GM13977 (cell line): ENCODE data around the gene CNTN1.
"Not testable (repeated sequence)": the region's sequence is repeated elsewhere in the genome, so short reads cannot be mapped to it uniquely, and the experiment has no call there.

Experiments used
- DNase-seq: peaks from one replicate; pipeline ENCODE4 v3.0.0; 2012; ENCODE audit warnings: low spot score
- in situ Hi-C: fragments of 300-500 bp; cut with MboI; formaldehyde crosslinking; loops from one replicate; pipeline ENCODE4 v1.12.0; 2022; ENCODE audit warnings: low sequenced_read_pairs, low pct_unique_long_range_greater_than_20kb, mixed read lengths, inconsistent platforms; ENCODE audit not compliant: unreplicated experiment
- TF ChIP-seq, protein P1 (sequence below): IDR thresholded peaks from 2 replicates; pipeline ENCODE4 v1.5.1; 2012; ENCODE audit warnings: mild to moderate bottlenecking, control low read depth; ENCODE audit not compliant: insufficient read depth; ENCODE audit errors: extremely low read depth, missing control alignments

The CNTN1 gene

DNA sequence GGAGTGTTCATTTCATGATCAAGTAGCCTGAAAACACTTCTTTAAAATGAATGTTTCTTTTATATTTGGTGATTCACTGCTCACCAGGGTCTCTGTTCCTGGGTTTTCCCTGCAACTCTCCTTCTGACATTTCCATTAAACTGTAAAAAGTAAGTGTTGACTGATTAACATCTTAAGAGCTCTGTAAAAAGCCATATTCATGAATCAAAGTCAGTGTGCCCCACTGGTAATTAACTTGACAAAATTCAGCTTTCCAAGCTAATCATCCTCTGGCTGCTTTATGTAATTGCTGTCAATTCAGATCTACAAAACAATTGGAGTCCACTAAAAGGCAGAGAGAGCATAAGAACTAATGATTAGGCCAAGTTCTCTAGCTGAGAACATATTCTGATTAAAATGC is 41.6 kb downstream of the CNTN1 start:
- in situ Hi-C loops = no loop called here
- TF ChIP-seq, protein P1, sequence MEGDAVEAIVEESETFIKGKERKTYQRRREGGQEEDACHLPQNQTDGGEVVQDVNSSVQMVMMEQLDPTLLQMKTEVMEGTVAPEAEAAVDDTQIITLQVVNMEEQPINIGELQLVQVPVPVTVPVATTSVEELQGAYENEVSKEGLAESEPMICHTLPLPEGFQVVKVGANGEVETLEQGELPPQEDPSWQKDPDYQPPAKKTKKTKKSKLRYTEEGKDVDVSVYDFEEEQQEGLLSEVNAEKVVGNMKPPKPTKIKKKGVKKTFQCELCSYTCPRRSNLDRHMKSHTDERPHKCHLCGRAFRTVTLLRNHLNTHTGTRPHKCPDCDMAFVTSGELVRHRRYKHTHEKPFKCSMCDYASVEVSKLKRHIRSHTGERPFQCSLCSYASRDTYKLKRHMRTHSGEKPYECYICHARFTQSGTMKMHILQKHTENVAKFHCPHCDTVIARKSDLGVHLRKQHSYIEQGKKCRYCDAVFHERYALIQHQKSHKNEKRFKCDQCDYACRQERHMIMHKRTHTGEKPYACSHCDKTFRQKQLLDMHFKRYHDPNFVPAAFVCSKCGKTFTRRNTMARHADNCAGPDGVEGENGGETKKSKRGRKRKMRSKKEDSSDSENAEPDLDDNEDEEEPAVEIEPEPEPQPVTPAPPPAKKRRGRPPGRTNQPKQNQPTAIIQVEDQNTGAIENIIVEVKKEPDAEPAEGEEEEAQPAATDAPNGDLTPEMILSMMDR = no peak
- no peak for DNase-seq

DNA sequence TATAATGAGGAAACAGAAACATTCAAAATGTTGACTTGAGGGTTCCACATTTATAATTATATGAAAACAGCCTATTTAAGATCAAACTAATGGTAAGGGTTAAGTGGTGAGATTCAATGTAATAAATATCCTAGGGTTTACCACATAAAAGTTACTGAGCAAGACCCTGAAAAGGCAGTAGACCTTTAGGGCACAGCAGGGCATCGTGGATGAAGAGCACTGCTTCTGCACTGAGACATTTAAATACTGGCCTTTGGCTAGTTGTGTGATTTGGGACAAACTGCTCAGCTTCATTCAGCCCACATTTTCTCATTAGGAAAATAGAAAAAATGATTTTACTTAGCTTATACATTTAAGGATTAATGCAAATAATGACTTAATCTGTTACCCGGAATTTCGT is 42.0 kb downstream of the CNTN1 start:
- DNase-seq = no peak
- TF ChIP-seq, protein P1 = no peak
- in situ Hi-C loops = no loop called here

DNA sequence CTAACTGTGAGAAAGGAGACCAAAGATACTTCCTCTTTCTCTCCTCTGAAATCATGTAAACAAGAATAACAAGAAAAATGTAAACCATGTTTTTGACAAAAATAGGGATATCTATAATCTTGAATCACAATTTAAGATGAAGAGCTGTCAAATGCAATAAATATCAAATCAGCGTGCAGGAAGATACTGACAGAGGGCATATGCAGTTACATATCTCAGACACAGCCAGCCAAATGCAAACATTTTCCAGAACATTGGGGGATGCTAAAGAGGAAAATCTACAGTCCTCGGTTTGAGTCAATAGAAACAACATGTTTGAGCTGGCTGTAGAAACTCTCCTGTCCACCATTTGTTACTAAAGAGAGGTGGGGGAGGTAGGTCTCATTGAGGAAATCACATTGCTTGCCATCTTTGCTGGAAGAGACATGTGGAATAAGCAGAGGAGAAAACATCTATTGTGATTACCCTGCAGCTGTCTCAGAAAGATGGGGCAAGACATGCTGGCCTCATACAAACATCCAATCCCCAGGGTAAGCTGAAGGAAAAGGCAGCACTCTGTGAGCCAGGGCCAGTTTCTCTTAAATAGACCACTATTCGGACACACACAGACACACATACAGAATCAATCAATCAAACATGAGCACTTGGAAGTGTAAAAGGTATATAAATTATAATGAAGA is 43.5 kb downstream of the CNTN1 start:
- TF ChIP-seq, protein P1 = no peak
- in situ Hi-C loops = no loop called here
- DNase-seq = no peak

DNA sequence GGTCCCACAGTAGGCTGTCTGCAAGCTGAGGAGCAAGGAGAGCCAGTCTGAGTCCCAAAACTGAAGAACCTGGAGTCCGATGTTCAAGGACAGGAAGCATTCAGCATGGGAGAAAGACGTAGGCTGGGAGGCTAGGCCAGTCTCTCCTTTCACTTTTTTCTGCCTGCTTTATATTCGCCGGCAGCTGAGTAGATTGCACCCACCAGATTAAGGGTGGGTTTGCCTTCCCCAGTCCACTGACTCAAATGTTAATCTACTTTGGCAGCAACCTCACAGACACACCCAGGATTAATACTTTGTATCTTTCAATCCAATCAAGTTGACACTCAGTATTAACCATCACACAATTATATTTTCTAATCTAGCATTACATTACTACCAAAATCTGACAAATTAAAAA is 45.2 kb downstream of the CNTN1 start:
- in situ Hi-C loops, DNase-seq: not testable (repeated sequence)

DNA sequence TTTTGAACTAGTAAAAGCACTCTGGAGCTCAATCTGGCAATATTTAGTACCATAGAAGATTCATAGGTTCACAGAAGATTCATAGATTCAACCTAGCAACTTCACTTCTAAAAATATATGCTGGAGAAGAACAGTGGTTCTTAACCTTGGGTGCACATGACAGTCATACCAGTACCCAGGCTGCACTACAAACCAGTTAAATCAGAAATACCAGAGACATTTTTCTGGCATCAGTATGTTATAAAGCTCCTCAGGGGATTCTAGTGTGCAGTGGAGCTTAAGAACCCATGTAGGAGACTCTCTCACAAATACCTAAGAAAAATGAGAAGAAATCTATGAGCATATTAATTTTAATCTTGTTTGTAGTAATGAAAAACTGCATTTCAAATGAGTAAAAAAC is 46.6 kb downstream of the CNTN1 start:
- in situ Hi-C loops = no loop called here
- DNase-seq = no peak
- TF ChIP-seq, protein P1 = no peak

DNA sequence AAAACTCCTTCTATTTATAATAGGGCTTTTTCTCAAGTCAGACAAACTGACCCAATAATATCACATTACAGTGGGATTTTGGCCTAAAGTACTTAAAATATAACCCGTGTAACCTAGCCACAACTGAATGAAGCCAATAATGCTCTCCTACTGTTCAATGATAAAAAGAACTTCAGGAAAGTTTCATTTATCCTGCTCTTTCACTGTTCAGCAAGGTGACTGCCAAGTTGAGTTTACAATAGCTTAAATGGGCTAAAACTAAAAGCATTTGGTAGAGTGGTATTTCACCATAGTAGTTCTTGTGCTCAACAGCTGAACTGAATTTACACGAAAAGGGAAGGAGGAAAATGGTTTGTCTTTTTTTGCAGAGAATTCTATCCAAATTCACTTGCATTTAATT is 49.8 kb downstream of the CNTN1 start:
- in situ Hi-C loops = no loop called here
- DNase-seq = no peak
- TF ChIP-seq, protein P1 = no peak

DNA sequence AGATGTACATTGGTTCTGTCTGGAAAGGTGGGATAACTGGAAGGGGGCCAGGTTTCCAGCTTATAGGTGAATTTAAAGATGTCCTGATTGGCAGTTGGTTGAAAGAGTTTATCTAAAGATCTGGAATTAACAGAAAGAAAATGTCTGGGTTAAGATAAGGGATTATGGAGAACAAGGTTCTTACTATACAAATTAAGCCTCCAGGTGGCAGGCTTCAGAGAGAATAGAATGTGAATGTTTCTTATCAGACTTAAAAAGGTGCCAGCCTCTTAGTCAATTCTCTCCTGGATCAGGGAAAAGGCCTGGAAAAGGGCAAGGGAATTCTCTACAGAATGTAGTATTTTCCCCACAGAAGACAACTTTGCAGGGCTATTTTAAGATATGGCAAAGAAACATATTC is 53.1 kb downstream of the CNTN1 start:
- no peak for DNase-seq
- TF ChIP-seq, protein P1 = no peak
- in situ Hi-C loops = no loop called here
